Spleen (tissue), 11 donors: ENCODE measurements around the gene GRM1. TPM values are rescaled to one million over a fixed set of nuclear protein-coding genes. Genes with fewer than 3 reads are reported as not detected.
"Not testable (repeated sequence)": the region's sequence is repeated elsewhere in the genome, so short reads cannot be mapped to it uniquely, and the experiment has no call there.

ENCODE experiments used
- DNase-seq: peaks from one replicate; pipeline ENCODE4 v3.0.0-alpha.2; 2020
- H3K27ac ChIP-seq, 8 donors: fragments of 200-600 bp; sonication (generic) in 7 of 8; 1 replicate in 4 of 8; 2 replicates in 4 of 8; pipeline versions ENCODE4 v1.5.0 to v1.8.0; 2016 to 2021; ENCODE audit warnings: inconsistent platforms in 4 of 8, mild to moderate bottlenecking in 4 of 8, moderate library complexity in 1 of 8
- H3K27me3 ChIP-seq, 7 donors: fragments of 200-600 bp; sonication (generic) in 6 of 7; replicated peaks in 1 of 7; 1 replicate in 4 of 7; 2 replicates in 3 of 7; pipeline versions ENCODE4 v1.5.0 to v1.8.0; 2016 to 2021; ENCODE audit warnings: inconsistent platforms in 3 of 7, mild to moderate bottlenecking in 1 of 7
- H3K36me3 ChIP-seq, 6 donors: fragments of 200-600 bp; sonication (generic) in 5 of 6; 1 replicate in 4 of 6; 2 replicates in 2 of 6; pipeline versions ENCODE4 v1.5.0 to v1.8.0; 2016 to 2021; ENCODE audit warnings: inconsistent platforms in 2 of 6
- H3K4me1 ChIP-seq, 6 donors: fragments of 200-600 bp; sonication (generic) in 5 of 6; 1 replicate in 3 of 6; 2 replicates in 3 of 6; pipeline versions ENCODE4 v1.5.0 to v1.8.0; 2016 to 2021; ENCODE audit warnings: inconsistent platforms in 3 of 6
- H3K4me3 ChIP-seq, 8 donors: fragments of 200-600 bp; sonication (generic) in 7 of 8; 1 replicate in 4 of 8; 2 replicates in 4 of 8; pipeline versions ENCODE4 v1.5.0 to v1.8.0; 2016 to 2021; ENCODE audit warnings: inconsistent platforms in 4 of 8, mild to moderate bottlenecking in 4 of 8, moderate library complexity in 2 of 8
- H3K9me3 ChIP-seq, 8 donors: fragments of 200-600 bp; sonication (generic) in 7 of 8; 1 replicate in 4 of 8; 2 replicates in 4 of 8; pipeline versions ENCODE4 v1.5.0 to v1.8.0; 2016 to 2021; ENCODE audit warnings: inconsistent platforms in 4 of 8
- POLR2A ChIP-seq, 3 donors: fragments of 450-650 bp; IDR thresholded peaks; one replicate each; pipeline ENCODE4 v1.5.1; 2017; ENCODE audit warnings: antibody characterized with exemption in 3 of 3, mild to moderate bottlenecking in 1 of 3
- POLR2AphosphoS5 ChIP-seq, 3 donors: sonication (generic); formaldehyde crosslinking; IDR thresholded peaks; one replicate each; pipeline ENCODE4 v1.5.1; 2017; ENCODE audit warnings: antibody characterized with exemption in 3 of 3
- WGBS, 5 donors: extraction: QIAGEN DNeasy Blood & Tissue Kit in 3 of 5; methylation state at CpG; one replicate each; pipeline versions ENCODE4 v1.1.5 to v1.1.7; 2013 to 2018; 5-methylcytosine and 5-hydroxymethylcytosine counted together
- intact Hi-C: fragments of 100-400 bp; cut with DNase I; formaldehyde crosslinking; loops from one replicate; pipeline ENCODE4 v1.15.0; 2023; ENCODE audit warnings: low total_unique reads
- polyA plus RNA-seq, 3 donors: library from polyadenylated mRNA; stranded (reverse); fragments of 200-250 nt; gene quantifications; one replicate each; pipeline ENCODE4 v1.2.1, GENCODE V29; 2013
- total RNA-seq, 7 donors: library from RNA; depleted of rRNA in 3 of 7; stranded (reverse); fragments of >200 nt in 3 of 7; fragmentation: NEBNext Ultra II Directional in 4 of 7; extraction: Animal tissue kit (Norgen Biotek cat#: 25700) in 4 of 7; gene quantifications; one replicate each; pipeline versions ENCODE4 v1.1.0 to v1.2.1, GENCODE V29; 2016 to 2021
- TF ChIP-seq, protein P1 (sequence below), 11 experiments: fragments of 200-600 bp in 7 of 11; fragments of 450-650 bp in 4 of 11; sonication (generic) in 4 of 11; IDR thresholded peaks in 8 of 11; conservative IDR thresholded peaks in 3 of 11; 1 replicate in 7 of 11; 2 replicates in 4 of 11; pipeline versions ENCODE4 v1.4.0 to v1.8.0; 2016 to 2021; ENCODE audit warnings: antibody characterized with exemption in 11 of 11, inconsistent platforms in 4 of 11, mild to moderate bottlenecking in 1 of 11
- donor health status: healthy with polysubstance abuse.
- donor health status: DM: no; HTN: no; CAD: no; lungs with moderate emphysema.
- donor health status: DM: no; HTN: no; CAD: no.
- donor health status: Bipolar disorder and iron deficiency.
- donor health status: healthy.
- donor health status: DM: no; HTN: no; CAD: no.
- donor health status: DM: yes; HTN: yes; CAD: no.

GRM1 gene
- total and polyA plus RNA-seq, 10 donors: under 0.01 to 0.19 (median 0.09) TPM; not detected in 3

DNA sequence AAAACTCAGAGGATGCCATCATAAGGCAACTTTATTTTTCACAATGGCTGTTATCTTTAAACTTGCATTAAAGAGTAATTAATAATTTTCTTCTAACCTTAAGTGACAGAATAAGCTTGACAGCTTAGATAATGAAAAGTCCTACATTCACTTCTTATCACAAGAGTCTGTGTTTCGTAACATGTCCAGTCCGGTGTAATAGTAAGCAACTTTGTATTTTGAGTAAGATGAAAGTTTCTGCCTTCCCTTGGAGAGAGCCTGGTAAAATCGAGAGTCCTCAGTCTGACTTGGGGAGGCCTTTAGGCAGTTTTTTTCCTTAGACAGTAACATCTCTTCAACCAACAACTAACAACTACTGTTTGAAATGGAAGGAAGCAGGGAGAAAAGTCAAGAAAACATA lies 195.6 kb downstream of the GRM1 start:
- DNase-seq: no peak
- no peaks in the 10 kb centered on the region for H3K4me1 ChIP-seq
- TF ChIP-seq, protein P1, sequence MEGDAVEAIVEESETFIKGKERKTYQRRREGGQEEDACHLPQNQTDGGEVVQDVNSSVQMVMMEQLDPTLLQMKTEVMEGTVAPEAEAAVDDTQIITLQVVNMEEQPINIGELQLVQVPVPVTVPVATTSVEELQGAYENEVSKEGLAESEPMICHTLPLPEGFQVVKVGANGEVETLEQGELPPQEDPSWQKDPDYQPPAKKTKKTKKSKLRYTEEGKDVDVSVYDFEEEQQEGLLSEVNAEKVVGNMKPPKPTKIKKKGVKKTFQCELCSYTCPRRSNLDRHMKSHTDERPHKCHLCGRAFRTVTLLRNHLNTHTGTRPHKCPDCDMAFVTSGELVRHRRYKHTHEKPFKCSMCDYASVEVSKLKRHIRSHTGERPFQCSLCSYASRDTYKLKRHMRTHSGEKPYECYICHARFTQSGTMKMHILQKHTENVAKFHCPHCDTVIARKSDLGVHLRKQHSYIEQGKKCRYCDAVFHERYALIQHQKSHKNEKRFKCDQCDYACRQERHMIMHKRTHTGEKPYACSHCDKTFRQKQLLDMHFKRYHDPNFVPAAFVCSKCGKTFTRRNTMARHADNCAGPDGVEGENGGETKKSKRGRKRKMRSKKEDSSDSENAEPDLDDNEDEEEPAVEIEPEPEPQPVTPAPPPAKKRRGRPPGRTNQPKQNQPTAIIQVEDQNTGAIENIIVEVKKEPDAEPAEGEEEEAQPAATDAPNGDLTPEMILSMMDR (IDR thresholded peaks at IDR 0.05 in 8 of 11, conservative IDR thresholded peaks at IDR 0.05 in 3 of 11): no peak
- TF ChIP-seq POLR2A (IDR thresholded peaks at IDR 0.05): no peak
- no peak for TF ChIP-seq POLR2AphosphoS5 (IDR thresholded peaks at IDR 0.05)
- WGBS, 5 donors: 63 to 73% (median 69%) methylated on average over 3 of the region's 3 CpGs
- no peaks in the 10 kb centered on the region for H3K27me3 ChIP-seq
- H3K4me3 ChIP-seq: no peak overlapping the region
- intact Hi-C loops: no loop called here
- no peaks in the 10 kb centered on the region for H3K36me3 ChIP-seq
- no peak overlapping the region for H3K27ac ChIP-seq
- peaks cover 0 to 6% (median 0%) of the 10 kb centered on the region in 8 donors for H3K9me3 ChIP-seq

DNA sequence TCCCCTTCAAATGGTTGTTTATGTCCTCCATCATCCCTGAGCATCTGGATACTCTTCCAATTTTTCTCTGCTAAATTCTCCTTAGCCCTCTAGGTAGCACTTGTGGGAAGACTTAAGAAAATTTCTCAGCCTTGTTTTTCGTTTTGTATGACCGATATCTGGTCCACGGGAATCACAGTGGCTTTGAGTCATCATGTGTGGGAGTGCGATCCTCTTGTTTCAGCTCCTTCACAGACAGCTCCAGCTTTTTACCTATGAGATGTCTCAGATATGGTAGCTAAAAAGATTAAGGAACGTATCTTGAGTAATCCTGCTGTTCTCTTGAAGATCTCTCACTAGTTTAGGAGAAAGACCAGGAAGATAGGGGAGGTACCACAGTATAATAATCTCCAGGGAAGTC lies 196.1 kb downstream of the GRM1 start:
- intact Hi-C loops: no loop called here
- 79 to 88% (median 82%) methylated on average over 5 of the region's 5 CpGs for WGBS, 5 donors
- no peaks in the 10 kb centered on the region for H3K36me3 ChIP-seq
- H3K4me3 ChIP-seq: no peak overlapping the region
- no peaks in the 10 kb centered on the region for H3K4me1 ChIP-seq
- no peak overlapping the region for H3K27ac ChIP-seq
- DNase-seq: no peak
- TF ChIP-seq, protein P1 (IDR thresholded peaks at IDR 0.05 in 8 of 11, conservative IDR thresholded peaks at IDR 0.05 in 3 of 11): no peak
- TF ChIP-seq POLR2AphosphoS5 (IDR thresholded peaks at IDR 0.05) (no peak), POLR2A (IDR thresholded peaks at IDR 0.05) (no peak)
- no peaks in the 10 kb centered on the region for H3K27me3 ChIP-seq
- H3K9me3 ChIP-seq: peaks cover 0 to 6% (median 0%) of the 10 kb centered on the region in 8 donors

DNA sequence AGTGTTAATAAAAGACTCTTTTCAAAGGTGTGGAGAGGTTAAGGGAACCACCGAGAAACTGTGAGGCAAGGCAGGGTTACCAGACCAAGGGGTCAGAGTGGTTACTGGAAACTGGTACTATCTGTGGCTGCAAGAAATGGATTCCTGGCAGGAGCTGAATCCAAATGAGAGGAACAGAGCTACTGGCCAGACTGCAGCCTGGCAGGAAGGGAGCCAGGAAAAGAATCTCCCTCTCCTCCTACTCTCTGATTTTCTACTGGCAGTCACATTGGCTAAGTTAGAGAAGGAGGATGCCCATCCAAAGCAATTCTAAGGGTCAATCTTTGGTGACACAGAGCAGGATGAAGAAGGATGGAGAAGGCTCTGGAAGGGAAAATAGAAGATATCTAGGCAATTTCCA lies 211.5 kb downstream of the GRM1 start:
- WGBS, 5 donors: 63 to 81% (median 76%) methylated on average over 1 of the region's 1 CpG
- no peaks in the 10 kb centered on the region for H3K27me3 ChIP-seq
- intact Hi-C loops: no loop called here
- no peak overlapping the region for H3K27ac ChIP-seq
- no peak for DNase-seq
- H3K4me1 ChIP-seq: no peaks in the 10 kb centered on the region
- no peaks in the 10 kb centered on the region for H3K36me3 ChIP-seq
- TF ChIP-seq, protein P1 (IDR thresholded peaks at IDR 0.05 in 8 of 11, conservative IDR thresholded peaks at IDR 0.05 in 3 of 11): no peak
- TF ChIP-seq POLR2A (IDR thresholded peaks at IDR 0.05): no peak
- no peak for TF ChIP-seq POLR2AphosphoS5 (IDR thresholded peaks at IDR 0.05)
- peaks cover 0 to 16% (median 11%) of the 10 kb centered on the region in 8 donors for H3K9me3 ChIP-seq
- no peak overlapping the region for H3K4me3 ChIP-seq

DNA sequence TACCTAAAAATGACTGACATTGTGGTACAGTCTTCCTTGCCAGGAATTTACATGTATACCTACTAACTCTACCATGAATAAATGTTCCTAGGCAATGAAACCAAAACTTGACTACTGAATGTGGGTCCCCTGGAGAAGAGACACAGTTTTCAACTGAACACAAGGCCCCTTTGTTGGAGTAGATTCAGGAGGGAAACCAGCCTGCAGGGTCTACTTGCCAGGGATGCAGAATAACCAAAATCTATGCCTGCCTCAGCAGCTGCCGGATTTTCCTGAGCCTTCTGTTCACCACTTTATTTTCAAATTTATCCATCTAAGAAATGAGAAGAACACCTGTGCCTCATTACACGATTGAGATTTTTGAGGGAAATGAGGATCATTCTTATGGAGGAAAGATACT lies 211.9 kb downstream of the GRM1 start:
- Histone ChIP-seq H3K27ac (no peak overlapping the region), H3K4me3 (no peak overlapping the region), H3K27me3 (no peaks in the 10 kb centered on the region), H3K4me1 (no peaks in the 10 kb centered on the region), H3K9me3 (peaks cover 0 to 16% (median 11%) of the 10 kb centered on the region in 8 donors), H3K36me3 (no peaks in the 10 kb centered on the region)
- intact Hi-C loops: no loop called here
- WGBS, 5 donors: 81 to 91% (median 84%) methylated on average over 2 of the region's 2 CpGs
- DNase-seq: no peak
- TF ChIP-seq POLR2AphosphoS5 (IDR thresholded peaks at IDR 0.05) (no peak), POLR2A (IDR thresholded peaks at IDR 0.05) (no peak)
- TF ChIP-seq, protein P1 (IDR thresholded peaks at IDR 0.05 in 8 of 11, conservative IDR thresholded peaks at IDR 0.05 in 3 of 11): no peak

DNA sequence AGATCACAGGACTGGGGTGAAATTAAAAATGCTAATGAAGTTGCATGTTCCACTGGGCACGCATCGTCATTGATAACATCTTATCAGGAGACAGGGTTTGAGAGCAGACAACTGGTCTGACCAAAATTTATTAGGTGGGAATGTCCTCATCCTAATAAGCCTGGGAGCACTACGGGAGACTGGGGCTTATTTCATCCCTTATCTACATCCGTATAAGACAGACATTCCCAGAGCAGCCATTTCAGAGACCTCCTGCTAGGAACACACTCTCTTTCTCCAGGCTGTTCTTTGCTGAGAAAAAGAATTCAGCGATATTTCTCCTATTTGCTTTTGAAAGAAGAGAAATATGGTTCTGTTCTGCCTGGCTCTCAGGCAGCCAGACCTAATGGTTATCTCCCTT lies 214.8 kb downstream of the GRM1 start:
- 83 to 94% (median 89%) methylated on average over 5 of the region's 5 CpGs for WGBS, 5 donors
- H3K9me3 ChIP-seq: peaks cover 0 to 16% (median 11%) of the 10 kb centered on the region in 8 donors
- H3K27ac ChIP-seq, H3K27me3 ChIP-seq, DNase-seq, H3K4me3 ChIP-seq, H3K36me3 ChIP-seq, H3K4me1 ChIP-seq, intact Hi-C loops: not testable (repeated sequence)
